GDM1 (cell line): ENCODE data around the gene RNF168.
"Not testable (repeated sequence)": the region's sequence is repeated elsewhere in the genome, so short reads cannot be mapped to it uniquely, and the experiment has no call there.

Experiments
- DNase-seq: peaks from one replicate; lab custom pipeline; 2025; lab: John Stamatoyannopoulos, UW

The RNF168 gene, protein sequence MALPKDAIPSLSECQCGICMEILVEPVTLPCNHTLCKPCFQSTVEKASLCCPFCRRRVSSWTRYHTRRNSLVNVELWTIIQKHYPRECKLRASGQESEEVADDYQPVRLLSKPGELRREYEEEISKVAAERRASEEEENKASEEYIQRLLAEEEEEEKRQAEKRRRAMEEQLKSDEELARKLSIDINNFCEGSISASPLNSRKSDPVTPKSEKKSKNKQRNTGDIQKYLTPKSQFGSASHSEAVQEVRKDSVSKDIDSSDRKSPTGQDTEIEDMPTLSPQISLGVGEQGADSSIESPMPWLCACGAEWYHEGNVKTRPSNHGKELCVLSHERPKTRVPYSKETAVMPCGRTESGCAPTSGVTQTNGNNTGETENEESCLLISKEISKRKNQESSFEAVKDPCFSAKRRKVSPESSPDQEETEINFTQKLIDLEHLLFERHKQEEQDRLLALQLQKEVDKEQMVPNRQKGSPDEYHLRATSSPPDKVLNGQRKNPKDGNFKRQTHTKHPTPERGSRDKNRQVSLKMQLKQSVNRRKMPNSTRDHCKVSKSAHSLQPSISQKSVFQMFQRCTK

DNA sequence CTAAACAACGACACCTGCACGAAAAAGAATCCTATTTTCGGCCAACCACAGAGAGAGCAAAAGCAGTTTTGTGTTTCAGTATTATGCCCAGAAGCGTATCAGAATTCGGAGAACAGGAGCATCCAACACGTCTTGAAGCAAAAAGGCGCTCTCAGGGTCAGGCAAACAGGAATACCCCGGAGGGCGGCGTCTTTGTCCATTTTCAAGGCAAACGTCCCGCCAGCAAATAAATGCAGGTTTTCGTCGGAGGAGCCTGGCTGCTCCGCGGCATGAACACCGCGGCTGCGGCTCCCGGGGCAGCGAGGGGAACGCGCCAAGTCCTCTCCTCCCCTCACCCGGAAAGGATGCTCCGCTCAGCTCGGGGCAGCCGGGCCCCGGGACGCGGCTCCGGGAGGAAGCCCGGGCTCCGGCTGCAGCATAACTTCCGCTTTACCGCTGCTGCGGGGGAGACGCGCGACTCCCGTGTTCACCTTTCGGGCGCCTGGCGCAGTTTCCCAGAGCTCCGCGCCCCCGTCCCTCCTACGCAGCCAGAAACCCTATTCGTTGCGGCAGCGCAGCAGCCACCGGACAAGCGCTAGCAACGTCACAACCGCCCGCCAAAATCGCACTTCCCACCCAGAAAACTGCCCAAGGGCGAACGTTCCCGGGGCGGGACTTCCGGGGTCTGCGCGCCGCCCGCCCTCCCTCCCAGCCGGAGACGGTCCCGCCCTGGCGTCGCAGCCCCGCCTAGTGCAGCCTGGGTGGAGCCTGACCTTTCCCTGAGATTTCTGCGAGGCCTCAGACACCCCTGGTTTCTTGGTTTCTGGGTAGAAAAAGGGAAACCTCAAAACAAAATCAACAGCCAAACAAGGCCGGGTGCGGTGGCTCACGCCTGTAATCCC is at the start of gene RNF168:
RNF168 (minus strand) TSS at position 573 of the 881 bp plus-strand sequence. CDS start 595 bp downstream, outside the sequence.
- peak; percentile 95 for DNase-seq

DNA sequence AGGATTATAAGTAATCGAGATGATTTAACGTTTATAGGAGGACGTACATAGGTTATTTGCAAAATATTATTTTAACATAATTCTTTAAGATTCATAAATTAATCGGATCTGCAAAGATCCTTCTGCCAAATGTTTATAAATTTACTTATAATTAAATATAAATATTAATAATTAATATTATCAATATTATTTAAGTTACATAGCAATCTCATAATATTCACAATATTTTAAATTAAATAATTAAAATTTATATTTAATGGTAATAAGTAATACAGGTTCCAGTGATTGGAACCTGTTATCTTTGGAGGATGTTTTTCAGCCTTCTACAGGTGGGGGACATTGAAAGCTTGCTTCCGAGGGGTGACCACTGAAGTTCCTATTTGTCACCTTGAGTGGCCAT is 48.7 kb upstream of the RNF168 start:
- DNase-seq, result no peak

DNA sequence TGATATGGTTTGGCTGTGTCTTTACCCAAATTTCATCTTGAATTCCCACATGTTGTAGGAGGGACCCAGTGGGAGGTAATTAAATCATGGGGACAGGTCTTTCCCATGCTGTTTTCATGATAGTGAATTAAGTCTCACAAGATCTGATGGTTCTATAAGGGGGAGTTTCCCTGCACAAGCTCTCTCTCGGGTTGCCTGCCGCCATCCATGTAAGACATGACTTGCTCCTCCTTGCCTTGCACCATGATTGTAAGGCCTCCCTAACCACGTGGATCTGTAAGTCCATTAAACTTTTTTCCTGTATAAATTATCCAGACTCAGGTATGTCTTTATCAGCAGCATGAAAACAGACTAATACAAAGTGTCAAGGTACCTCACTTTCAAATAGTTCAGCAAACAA is 46.6 kb upstream of the RNF168 start:
- DNase-seq, result not testable (repeated sequence)

DNA sequence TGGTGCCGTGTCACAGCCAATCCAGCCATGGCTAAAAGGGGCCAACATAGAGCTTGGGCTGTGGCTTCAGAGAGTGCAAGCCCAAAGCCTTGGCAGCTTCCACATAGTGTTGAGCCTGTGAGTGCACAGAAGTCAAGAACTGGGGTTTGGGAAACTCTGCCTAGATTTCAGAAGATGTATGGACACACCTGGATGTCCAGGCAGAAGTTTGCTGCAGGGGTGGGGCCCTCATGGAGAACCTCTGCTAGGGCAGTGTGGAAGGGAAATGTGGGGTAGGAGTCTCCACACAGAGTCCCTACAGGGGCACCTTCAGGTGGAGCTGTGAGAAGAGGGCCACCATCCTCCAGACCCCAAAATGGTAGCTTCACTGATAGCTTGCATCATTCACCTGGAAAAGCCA is 45.7 kb upstream of the RNF168 start:
- DNase-seq, result not testable (repeated sequence)

DNA sequence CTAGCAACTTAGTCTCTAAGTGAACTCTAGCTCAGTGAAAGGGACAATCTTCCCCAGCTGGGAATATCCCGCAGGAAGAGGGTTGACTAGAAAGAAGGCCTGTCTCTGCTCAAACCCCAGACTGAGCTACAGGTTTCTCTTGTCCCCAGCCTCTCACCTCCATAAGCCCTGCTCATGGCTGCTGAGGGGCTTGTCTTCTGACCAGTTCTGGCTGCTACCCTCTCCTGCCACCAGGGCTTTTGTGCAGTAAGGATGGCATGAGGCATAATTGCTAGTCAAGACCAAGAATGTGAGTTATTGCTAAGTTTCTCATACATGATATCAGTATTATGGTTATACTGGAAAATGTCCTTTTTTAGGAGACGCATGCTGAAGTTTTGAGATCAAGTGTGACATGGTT is 43.5 kb upstream of the RNF168 start:
- no peak for DNase-seq

DNA sequence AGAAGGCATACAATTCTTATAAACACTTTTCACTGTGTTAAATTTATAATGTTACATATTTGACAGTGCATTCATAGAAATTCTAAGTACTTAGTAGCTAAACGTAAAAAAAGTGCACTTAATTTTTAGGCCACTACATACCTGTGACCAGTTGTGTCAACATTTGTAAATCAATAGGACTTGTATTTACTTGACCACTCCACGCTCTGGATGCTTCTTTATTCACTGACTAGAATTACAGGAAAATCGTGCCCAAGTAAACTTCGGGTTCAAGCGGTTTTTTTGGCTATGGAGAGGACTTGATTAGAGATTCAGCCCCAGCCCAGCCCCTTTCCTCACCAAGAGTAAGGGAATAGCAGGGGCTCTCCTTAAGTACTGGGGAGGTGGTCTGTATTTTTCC is 43.0 kb upstream of the RNF168 start:
- no peak for DNase-seq

DNA sequence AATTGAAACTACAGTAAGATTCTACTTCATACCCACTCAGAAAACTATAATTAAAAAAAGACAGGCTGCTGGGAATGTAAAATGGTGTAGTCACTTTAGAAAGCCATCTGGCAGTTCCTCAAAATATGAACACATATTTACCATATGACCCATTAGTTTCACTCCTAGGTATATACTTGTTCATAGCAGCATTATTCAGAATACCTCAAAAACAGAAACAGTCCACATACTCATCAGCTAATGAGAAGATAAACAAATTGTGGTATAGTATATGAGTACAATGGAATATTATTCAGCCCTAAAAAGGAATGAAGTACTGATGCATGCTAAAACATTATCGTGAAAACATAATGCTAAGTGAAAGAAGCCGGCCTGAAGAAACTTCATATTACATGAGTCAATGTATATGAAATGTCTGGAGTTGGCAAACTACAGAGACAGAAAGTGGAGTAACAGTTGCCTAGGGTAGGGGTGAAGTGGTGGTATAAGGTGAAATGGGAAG is 41.0 kb upstream of the RNF168 start:
- no peak for DNase-seq

DNA sequence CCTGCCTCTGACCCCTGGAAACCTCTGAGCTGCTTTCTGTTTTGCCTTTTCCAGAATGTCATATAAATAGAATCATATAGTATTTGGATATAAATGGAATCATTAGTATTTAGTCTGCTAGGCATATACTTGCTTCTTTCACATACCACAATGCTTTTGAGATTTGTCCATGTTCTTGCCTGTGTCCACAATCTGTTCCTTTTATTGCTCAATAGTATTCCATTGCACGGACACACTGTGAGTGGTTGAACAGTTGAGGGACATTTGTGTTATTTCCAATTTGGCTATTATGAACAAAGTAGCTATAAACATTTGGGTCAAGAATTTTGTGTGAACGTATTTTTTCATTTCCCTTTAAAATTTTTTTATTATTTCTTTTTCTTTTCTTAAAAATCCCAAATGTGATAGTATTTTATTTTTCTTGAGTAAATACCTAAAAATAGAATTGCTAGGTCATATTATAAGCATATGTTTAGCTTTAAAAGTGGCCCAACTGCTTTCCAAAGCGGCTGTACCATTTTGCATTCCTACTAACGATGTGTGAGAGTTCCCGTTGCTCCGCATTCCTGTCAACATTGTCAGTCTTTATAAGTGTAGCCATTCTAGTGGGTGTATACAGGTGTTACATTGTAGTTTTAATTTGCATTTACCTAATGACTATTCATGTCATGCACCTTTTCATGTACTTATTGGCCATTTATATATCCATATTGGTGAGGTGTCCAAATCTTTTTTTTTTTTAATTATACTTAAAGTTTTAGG is 38.3 kb upstream of the RNF168 start:
- DNase-seq, result no peak

DNA sequence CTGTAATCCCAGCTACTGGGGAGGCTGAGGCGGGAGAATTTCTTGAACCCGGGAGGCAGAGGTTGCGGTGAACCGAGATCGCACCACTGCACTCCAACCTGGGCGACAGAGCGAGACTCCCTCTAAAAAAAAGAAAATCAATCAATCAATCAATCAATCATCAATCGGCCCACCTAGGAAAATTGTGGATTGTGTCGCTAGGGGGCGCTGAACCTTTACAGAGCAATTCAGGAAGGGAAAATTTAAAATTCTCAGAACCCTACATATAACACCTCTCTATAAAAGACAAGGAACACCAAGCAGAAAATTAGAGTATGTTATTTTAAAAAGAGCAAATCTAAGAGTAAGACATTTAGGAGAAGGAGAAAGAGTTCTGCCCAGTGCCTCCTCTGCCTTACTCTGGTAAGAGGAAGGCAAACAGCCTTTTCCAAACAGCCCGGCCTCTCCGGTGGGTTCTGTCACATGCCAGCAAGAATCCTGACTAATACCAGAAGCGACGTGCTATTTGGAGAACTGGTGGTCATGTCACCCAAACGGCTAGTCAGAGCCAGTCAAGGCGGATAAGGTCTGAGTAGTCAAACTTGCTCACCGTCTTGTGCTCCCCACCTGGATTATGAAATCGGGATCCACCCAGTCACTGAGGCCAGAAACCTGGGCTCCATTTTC is 33.9 kb upstream of the RNF168 start:
- no peak for DNase-seq

DNA sequence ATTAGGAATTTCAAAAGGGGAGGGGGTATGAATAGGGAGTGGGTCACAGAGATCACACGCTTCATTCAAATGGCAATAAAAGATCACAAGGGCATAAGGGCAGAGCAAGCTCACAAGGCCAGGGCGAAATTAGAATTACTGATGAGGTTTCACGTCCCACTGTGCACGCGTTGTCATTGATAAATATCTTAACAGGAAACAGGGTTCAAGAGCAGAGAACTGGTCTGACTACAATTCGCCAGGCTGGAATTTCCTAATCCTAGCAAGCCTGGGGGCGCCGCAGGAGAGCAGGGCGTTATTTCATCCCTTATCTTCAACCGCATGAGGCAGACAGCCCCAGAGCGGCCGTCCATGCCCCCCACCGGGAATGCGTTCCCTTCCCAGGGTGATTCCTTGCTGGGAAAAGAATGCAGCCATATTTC is 29.7 kb upstream of the RNF168 start:
- no peak for DNase-seq

DNA sequence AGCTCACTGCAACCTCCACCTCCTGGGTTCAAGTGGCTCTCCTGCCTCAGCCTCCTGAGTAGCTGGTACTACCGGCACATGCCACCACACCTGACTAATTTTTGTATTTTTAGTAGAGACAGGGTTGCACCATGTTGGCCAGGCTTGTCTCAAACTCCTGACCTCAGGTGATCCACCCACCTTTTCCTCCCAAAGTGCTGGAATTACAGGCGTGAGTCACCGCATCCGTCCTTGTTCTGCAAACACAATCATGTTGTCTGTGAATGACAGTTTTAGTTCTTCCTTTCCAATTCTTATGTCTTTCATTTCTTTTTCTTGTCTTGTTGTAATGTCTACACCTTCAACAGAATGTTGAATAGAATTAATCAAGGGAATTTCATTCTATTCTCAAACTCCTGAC is 27.9 kb upstream of the RNF168 start:
- DNase-seq, result no peak

DNA sequence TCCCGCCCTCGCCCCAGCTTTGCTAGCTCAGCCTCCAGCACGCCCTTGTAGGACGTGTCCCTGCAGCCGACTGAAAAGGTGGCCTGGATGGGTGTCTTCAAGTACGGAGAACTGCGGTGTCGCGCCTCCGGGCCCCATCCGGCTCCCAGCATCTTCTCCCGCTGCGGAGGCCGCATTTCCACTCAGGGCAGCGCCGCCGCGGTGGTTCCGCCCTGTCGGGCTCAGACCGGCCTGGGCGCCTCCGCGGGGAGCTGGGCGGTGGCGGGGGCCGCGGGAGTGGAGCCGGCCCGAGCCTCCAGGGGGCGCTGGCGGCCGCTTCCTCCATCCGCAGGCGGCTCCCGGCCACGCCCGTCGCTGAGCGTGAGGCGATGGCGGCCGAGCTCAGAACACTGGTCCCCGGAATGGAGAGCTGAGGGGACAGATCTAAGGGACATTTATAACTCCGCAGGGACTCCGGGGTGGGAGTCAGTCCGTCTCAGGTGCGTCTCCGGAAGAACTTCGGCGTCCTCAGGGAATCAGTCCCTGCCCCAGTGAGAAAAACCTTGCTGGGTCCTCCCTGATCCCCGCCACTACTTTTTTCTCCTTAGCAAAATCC is 25.2 kb upstream of the RNF168 start:
- peak; percentile 61 for DNase-seq

DNA sequence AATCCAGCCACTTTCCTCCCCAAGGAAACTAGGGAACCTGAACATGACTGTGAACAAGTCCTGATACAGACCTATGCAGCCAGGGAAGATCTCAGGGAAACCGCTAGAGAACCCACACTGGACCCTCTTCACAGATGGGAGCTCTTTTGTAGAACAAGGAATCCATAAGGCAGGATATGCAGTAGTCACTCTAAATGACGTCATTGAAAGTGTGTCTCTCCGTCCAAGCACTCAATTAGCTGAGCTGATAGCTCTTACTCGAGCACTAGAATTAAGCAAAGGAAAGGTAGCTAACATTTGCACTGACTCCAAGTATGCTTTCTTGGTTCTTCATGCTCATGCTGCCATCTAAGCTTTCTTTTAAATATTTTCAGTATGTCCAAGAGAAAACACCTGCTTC is 21.6 kb upstream of the RNF168 start:
- no peak for DNase-seq

DNA sequence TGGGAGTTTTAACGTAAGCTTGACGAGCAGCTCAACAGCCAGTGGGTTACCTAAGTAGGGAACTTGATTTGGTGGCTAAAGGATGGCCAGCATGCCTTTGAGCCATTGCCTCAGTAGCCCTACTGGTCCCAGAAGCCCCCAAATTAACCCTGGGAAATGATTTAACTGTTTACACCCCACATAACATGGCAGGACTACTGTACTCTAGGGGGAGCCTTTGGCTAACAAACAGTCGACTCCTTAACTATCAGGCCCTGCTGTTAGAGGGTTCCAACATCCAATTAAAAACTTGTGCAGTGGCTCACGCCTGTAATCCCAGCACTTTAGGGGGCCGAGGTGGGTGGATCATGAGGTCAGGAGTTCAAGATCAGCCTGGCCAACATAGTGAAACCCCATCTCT is 21.0 kb upstream of the RNF168 start:
- peak; percentile 46 for DNase-seq

DNA sequence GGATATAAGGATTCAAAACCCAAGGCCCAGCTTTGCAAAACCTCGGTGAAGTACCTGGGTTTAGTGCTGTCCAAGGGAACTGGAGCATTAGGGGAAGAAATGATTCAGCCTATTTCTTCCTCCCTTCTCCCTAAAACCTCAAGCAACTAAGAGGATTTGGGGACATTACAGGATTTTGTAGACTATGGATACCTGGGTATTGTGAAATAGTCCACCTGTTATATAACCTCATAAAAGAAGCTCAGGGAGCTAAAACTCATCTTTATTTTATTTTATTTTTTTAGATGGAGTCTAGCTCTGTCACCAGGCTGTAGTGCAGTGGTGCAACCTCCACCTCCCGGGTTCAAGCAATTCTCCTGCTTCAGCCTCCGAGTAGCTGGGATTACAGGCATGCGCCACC is 20.3 kb upstream of the RNF168 start:
- no peak for DNase-seq

DNA sequence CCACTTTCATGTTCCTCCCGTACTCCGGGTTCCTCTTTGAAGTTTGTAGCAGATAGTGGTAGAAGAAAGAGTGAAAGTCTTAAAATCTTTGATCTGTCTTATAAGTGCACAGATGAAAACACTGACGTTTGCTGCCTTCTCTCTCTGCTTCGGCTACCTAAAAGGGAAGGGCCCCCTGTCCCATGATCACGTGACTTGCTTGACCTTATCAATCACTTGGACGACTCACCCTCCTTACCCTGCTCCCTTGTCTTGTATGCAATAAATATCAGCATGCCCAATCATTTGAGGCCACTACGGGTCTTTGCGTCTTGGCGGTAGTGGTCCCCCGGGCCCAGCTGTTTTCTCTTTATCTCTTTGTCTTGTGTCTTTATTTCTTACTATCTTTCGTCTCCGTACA is 17.7 kb upstream of the RNF168 start:
- DNase-seq, result not testable (repeated sequence)

DNA sequence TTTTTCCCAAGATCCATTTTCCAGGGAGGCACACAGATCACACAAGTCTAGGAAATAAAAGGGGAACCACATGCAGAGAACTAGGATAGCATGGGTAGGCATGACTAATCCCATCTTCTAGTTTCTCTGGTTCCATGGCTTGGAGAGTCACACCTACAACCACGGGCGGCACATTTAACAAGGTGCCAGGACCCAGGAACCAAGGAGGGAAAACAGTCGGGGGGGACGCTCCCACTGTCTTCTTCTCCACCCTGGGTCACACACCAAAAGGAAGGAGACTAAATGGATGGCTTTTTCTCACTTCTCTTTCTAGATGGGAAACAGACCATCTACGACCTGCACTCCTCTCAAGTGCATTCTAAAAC is 16.1 kb upstream of the RNF168 start:
- DNase-seq, result no peak

DNA sequence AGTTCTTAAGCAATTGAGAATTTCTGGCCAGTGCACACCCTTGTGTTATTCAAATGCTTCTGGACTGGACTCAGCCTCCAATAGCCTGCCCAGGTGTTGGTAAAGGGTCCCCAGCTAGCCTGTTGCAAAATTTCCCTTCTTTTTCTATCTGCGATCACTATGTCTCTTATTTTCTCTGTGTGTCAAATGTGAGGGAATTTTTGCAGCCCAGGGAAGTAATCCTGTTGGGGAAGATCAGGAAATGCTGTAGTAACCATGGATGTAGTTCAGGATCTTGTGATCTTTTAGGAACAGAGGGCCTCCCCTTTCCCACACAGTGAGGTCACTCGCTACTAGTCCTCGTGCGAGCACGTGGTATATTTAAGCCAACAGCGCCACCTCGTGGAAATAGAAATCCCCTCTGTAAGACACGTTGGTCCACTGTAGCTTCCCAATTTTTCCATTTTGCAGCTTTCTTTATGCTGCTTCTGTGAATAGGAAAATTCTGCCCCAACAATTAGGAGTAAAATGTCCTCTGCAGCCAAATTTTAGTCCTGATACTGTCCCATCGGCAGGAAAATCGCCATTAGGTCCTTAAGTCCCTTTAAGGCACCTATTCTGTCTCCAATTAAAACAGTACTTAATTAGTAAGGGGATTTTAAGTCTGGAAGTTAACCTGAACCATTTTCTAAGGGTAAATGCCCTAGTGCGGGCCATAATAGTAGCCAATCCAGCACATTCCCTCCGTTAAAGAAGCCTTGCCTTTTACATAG is 15.6 kb upstream of the RNF168 start:
- peak; percentile 59 for DNase-seq

DNA sequence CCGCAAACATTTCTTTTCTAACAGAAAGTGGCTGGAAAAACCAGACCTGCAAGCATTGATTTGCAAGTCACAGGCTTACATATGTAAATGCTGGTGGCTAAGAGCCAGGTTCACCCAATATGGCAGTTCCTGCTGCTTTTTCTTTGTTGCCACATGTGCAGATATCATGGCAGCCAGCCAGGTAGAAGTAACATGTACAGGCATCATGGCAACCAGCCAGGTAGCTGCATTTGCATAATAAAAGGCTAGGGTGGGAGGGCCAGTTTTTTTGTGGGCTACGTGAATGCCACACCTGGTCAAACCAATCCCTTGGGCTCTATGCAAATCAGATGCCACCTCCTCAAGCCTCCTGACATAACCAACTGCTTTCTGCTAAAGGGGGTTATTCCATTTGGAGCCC is 14.4 kb upstream of the RNF168 start:
- no peak for DNase-seq

DNA sequence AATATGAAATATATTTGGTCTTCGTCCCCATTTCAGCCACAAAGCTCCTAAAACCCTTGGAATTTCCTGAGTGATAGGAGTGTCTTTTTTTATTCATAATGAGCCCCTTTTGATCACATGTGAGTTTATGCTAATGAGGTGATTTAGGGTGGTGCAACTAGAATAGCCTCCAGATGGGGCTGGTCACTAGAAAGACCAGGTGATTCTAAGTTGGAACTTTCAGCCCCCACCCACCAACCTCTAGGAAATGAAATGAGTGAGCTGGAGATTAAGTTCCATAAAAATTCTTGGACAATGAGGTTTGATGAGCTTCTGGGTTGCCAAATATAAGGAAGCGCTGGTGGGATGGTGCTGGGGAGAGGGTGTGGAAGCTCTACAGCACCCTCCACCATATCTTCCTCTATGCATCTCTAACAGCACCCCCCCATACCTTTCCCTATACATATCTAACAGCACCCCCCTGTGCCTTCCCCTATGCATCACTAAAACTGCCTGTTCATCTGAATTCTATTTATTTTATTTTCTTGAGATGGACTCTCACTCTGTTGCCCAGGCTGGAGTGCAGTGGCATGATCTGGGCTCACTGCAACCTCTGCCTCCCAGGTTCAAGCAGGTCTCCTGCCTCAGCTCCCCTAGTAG is 13.7 kb upstream of the RNF168 start:
- DNase-seq, result no peak
